Measurements from ENCODE around the gene TMEM92. TPM values are rescaled to one million over a fixed set of nuclear protein-coding genes. Genes with fewer than 3 reads are reported as not detected.

TMEM92 gene
- total RNA-seq (2022) = 1.1 and 1.5 TPM in 2 replicates
- percentile 19 among the genes with signal in this experiment for Bru-seq, nascent RNA
- percentile 19 among the genes with signal in this experiment for BruChase-seq, experiment 1, labeled RNA remaining after a 6-hour chase
- BruChase-seq, experiment 2, labeled RNA remaining after a 2-hour chase = percentile 16 among the genes with signal in this experiment
- long read RNA-seq, partial matches to known transcripts = 0 of 4 reads
- long read RNA-seq, other reads (novel, unspliced or antisense) = 2 of 4 reads

GRCh38 chr17:50274142-50274896 lies at the start of gene TMEM92:
Gene TMEM92 (plus strand): TSS chr17:50274466. CDS start chr17:50274502, 36 bp downstream.
- ChIA-PET CTCF (interaction anchor here (0.6 to 16.5 kb wide), 7 partner anchors 9 to 349 kb away, joined by 3 to 162 read pairs (median 3); partner anchors contain the start of gene COL1A1), POLR2A (interaction anchor here (0.6 to 1.9 kb wide), 5 partner anchors 13 to 248 kb away, joined by 3 to 11 read pairs (median 4); no protein-coding TSS in a partner anchor)
- TF ChIP-seq CTCF (IDR thresholded peaks at IDR 0.05; ENCODE audit: unreplicated experiment) = no peak
- no peaks in the 10 kb centered on the region for H3K9me3 Mint-ChIP-seq (ENCODE audit: unreplicated experiment)
- DNase-seq (ENCODE audit: unreplicated experiment) = peak; percentile 86
- no TSS peak for BruUV-seq (replicated peaks)
- no peaks in the 10 kb centered on the region for H3K36me3 Mint-ChIP-seq (ENCODE audit: insufficient read depth, unreplicated experiment)
- H3K4me3 Mint-ChIP-seq (ENCODE audit: unreplicated experiment) = peak within 1 kb of the TSS; percentile 84
- H3K27ac Mint-ChIP-seq (ENCODE audit: low read depth, unreplicated experiment) = no peak within 1 kb of the TSS
- intact Hi-C loops (cut with micrococcal nuclease) = loop anchor here (1.0 to 5.0 kb wide), 2 partner anchors 23 to 203 kb away; partner anchors contain the start of gene RSAD1
- H3K27me3 Mint-ChIP-seq (ENCODE audit: insufficient read depth, unreplicated experiment) = no peaks in the 10 kb centered on the region
- H3K4me1 Mint-ChIP-seq (ENCODE audit: insufficient read depth, unreplicated experiment) = peaks cover 37% of the 10 kb centered on the region

- POLR2A ChIA-PET = no interaction called here
- H3K4me3 Mint-ChIP-seq (ENCODE audit: unreplicated experiment) = no peak overlapping the region
- BruUV-seq (replicated peaks) = no TSS peak
Measured at GRCh38 chr17:50225701-50226240, 48.5 kb upstream of the TMEM92 start.

GRCh38 chr17:50234581-50234980 lies 39.7 kb upstream of the TMEM92 start:
- intact Hi-C loops (cut with micrococcal nuclease) = no loop called here
- POLR2A ChIA-PET = no interaction called here
- DNase-seq (ENCODE audit: unreplicated experiment) = peak; percentile 29
- Mint-ChIP-seq H3K27ac (ENCODE audit: low read depth, unreplicated experiment) (no peak overlapping the region), H3K4me1 (ENCODE audit: insufficient read depth, unreplicated experiment) (no peaks in the 10 kb centered on the region), H3K9me3 (ENCODE audit: unreplicated experiment) (peaks cover 12% of the 10 kb centered on the region), H3K36me3 (ENCODE audit: insufficient read depth, unreplicated experiment) (no peaks in the 10 kb centered on the region), H3K4me3 (ENCODE audit: unreplicated experiment) (no peak overlapping the region), H3K27me3 (ENCODE audit: insufficient read depth, unreplicated experiment) (peaks cover 16% of the 10 kb centered on the region)
- no TSS peak for BruUV-seq (replicated peaks)
- no peak for TF ChIP-seq CTCF (IDR thresholded peaks at IDR 0.05; ENCODE audit: unreplicated experiment)
- CTCF ChIA-PET = no interaction called here

More at GRCh38 chr17:50225701-50226240, 48.5 kb upstream of the TMEM92 start:
- Mint-ChIP-seq H3K36me3 (ENCODE audit: insufficient read depth, unreplicated experiment) (no peaks in the 10 kb centered on the region), H3K27ac (ENCODE audit: low read depth, unreplicated experiment) (no peak overlapping the region), H3K27me3 (ENCODE audit: insufficient read depth, unreplicated experiment) (no peaks in the 10 kb centered on the region), H3K4me1 (ENCODE audit: insufficient read depth, unreplicated experiment) (peaks cover 17% of the 10 kb centered on the region), H3K9me3 (ENCODE audit: unreplicated experiment) (peaks cover 15% of the 10 kb centered on the region)
- CTCF ChIA-PET = interaction anchor here (0.6 to 0.9 kb wide), 2 partner anchors 71 to 237 kb away, joined by 3 read pairs; no protein-coding TSS in a partner anchor
- no peak for TF ChIP-seq CTCF (IDR thresholded peaks at IDR 0.05; ENCODE audit: unreplicated experiment)
- intact Hi-C loops (cut with micrococcal nuclease) = no loop called here
- no peak for DNase-seq (ENCODE audit: unreplicated experiment)

- BruUV-seq (replicated peaks) = no TSS peak
Measured at GRCh38 chr17:50237901-50238300, 36.4 kb upstream of the TMEM92 start.

More at GRCh38 chr17:50237901-50238300, 36.4 kb upstream of the TMEM92 start:
- Mint-ChIP-seq H3K4me3 (ENCODE audit: unreplicated experiment) (no peak overlapping the region), H3K27me3 (ENCODE audit: insufficient read depth, unreplicated experiment) (peaks cover 16% of the 10 kb centered on the region), H3K36me3 (ENCODE audit: insufficient read depth, unreplicated experiment) (no peaks in the 10 kb centered on the region), H3K27ac (ENCODE audit: low read depth, unreplicated experiment) (no peak overlapping the region), H3K9me3 (ENCODE audit: unreplicated experiment) (peaks cover 5% of the 10 kb centered on the region), H3K4me1 (ENCODE audit: insufficient read depth, unreplicated experiment) (no peaks in the 10 kb centered on the region)
- no peak for DNase-seq (ENCODE audit: unreplicated experiment)
- CTCF ChIA-PET = interaction anchor here (0.5 to 0.8 kb wide), 4 partner anchors 20 to 466 kb away, joined by 3 read pairs; no protein-coding TSS in a partner anchor
- intact Hi-C loops (cut with micrococcal nuclease) = no loop called here
- no peak for TF ChIP-seq CTCF (IDR thresholded peaks at IDR 0.05; ENCODE audit: unreplicated experiment)
- POLR2A ChIA-PET = interaction anchor here (0.6 to 0.7 kb wide), 2 partner anchors 156 to 253 kb away, joined by 3 read pairs; no protein-coding TSS in a partner anchor

Measured in MCF 10A (cell line).